Tongue (tissue), 2 donors: ENCODE results near the gene HSPA14. TPM values are rescaled to one million over a fixed set of nuclear protein-coding genes. Genes with fewer than 3 reads are reported as not detected.
"Not testable (repeated sequence)": the region's sequence is repeated elsewhere in the genome, so short reads cannot be mapped to it uniquely, and the experiment has no call there.

Experiments used
- DNase-seq: peaks from one replicate; pipeline ENCODE4 v3.0.0-alpha.2; 2015
- total RNA-seq: library from RNA; depleted of rRNA; stranded (reverse); fragments of >200 nt; gene quantifications from one replicate; pipeline ENCODE4 v1.2.3, GENCODE V29; 2014

Gene HSPA14
- 12.5 TPM for total RNA-seq

- peak; percentile 100 for DNase-seq
Observed at GRCh38 chr10:14837757-14838581, at the start of gene HSPA14, which contains the start of the genes CDNF and MSANTD7. Gene HSPA14, plus strand, starts transcription at chr10:14838306. Its CDS starts 97 bp downstream, at chr10:14838403. Gene CDNF, minus strand, starts transcription at chr10:14838037. Its CDS starts 91 bp downstream, at chr10:14837946. Gene MSANTD7, plus strand, starts transcription at chr10:14838306. Its CDS starts 3,979 bp downstream, at chr10:14842285.

GRCh38 chr10:14798636-14799035 is 39.5 kb upstream of the HSPA14 start:
- DNase-seq = no peak

- DNase-seq = no peak
Observed at GRCh38 chr10:14800397-14800796, 37.7 kb upstream of the HSPA14 start.

GRCh38 chr10:14801723-14802122 is 36.4 kb upstream of the HSPA14 start:
- DNase-seq = peak; percentile 18

- no peak for DNase-seq
Observed at GRCh38 chr10:14803827-14804226, 34.3 kb upstream of the HSPA14 start.

- DNase-seq = no peak
Observed at GRCh38 chr10:14806318-14806717, 31.8 kb upstream of the HSPA14 start.

GRCh38 chr10:14810969-14811953 is 26.8 kb upstream of the HSPA14 start:
- DNase-seq = peak; percentile 18

- no peak for DNase-seq
Observed at GRCh38 chr10:14812271-14812670, 25.8 kb upstream of the HSPA14 start.

- DNase-seq = no peak
Observed at GRCh38 chr10:14815681-14816080, 22.4 kb upstream of the HSPA14 start.

- not testable (repeated sequence) for DNase-seq
Observed at GRCh38 chr10:14816717-14817116, 21.4 kb upstream of the HSPA14 start.

- no peak for DNase-seq
Observed at GRCh38 chr10:14820010-14820774, 17.9 kb upstream of the HSPA14 start.

GRCh38 chr10:14820775-14821154 is 17.3 kb upstream of the HSPA14 start:
- DNase-seq = no peak

GRCh38 chr10:14821635-14822375 is 16.3 kb upstream of the HSPA14 start:
- DNase-seq = no peak

GRCh38 chr10:14822879-14823755 is 15.0 kb upstream of the HSPA14 start:
- peak; percentile 62 for DNase-seq

- DNase-seq = no peak
Observed at GRCh38 chr10:14823966-14824365, 14.1 kb upstream of the HSPA14 start.

- DNase-seq = no peak
Observed at GRCh38 chr10:14826076-14826829, 11.9 kb upstream of the HSPA14 start.

GRCh38 chr10:14833106-14833505 is 5.0 kb upstream of the HSPA14 start:
- no peak for DNase-seq

- DNase-seq = no peak
Observed at GRCh38 chr10:14836208-14836607, 1.9 kb upstream of the HSPA14 start.

- DNase-seq = no peak
Observed at GRCh38 chr10:14837003-14837756, 926 bp upstream of the HSPA14 start.
